DND-41 (cell line): ENCODE data around the gene ELAVL1.

ENCODE experiments used
- CTCF ChIP-seq: IDR thresholded peaks from 2 replicates; pipeline ENCODE4 v1.5.1; 2012; ENCODE audit warnings: borderline replicate concordance, low read length, moderate library complexity, mild to moderate bottlenecking; ENCODE audit not compliant: poor library complexity, severe bottlenecking; ENCODE audit errors: extremely low read depth
- EZH2 ChIP-seq: IDR thresholded peaks from 3 replicates; pipeline ENCODE4 v1.6.1; 2012; ENCODE audit warnings: borderline replicate concordance, low read depth, mild to moderate bottlenecking, moderate library complexity, low read length, inconsistent platforms; ENCODE audit not compliant: severe bottlenecking

- TF ChIP-seq CTCF = no peak
- TF ChIP-seq EZH2 = no peak
Observed at GRCh38 chr19:7955696-7956095, 49.7 kb downstream of the ELAVL1 start.
